Measurements from ENCODE around the gene CDCP2.
"Not testable (repeated sequence)": the region's sequence is repeated elsewhere in the genome, so short reads cannot be mapped to it uniquely, and the experiment has no call there.

CDCP2 gene

GRCh38 chr1:54105736-54106269, 47.0 kb downstream of the CDCP2 start:
- Histone ChIP-seq H3K4me1 (ENCODE audit: control insufficient read depth, insufficient read depth, low read length) (peaks cover 12% of the 10 kb centered on the region), H3K4me3 (ENCODE audit: low read length) (no peak overlapping the region), H3K36me3 (ENCODE audit: control insufficient read depth, insufficient read depth, low read length) (no peaks in the 10 kb centered on the region), H3K9me3 (ENCODE audit: control insufficient read depth, low read length) (no peaks in the 10 kb centered on the region), H3K27me3 (ENCODE audit: control insufficient read depth, insufficient read depth, low read length) (no peaks in the 10 kb centered on the region), H3K9ac (ENCODE audit: low read length) (no peak overlapping the region)

GRCh38 chr1:54105080-54105479, 47.7 kb downstream of the CDCP2 start:
- Histone ChIP-seq H3K9me3 (ENCODE audit: control insufficient read depth, low read length) (no peaks in the 10 kb centered on the region), H3K9ac (ENCODE audit: low read length) (no peak overlapping the region), H3K36me3 (ENCODE audit: control insufficient read depth, insufficient read depth, low read length) (no peaks in the 10 kb centered on the region), H3K4me1 (ENCODE audit: control insufficient read depth, insufficient read depth, low read length) (peaks cover 18% of the 10 kb centered on the region), H3K27me3 (ENCODE audit: control insufficient read depth, insufficient read depth, low read length) (no peaks in the 10 kb centered on the region), H3K4me3 (ENCODE audit: low read length) (no peak overlapping the region)

GRCh38 chr1:54104613-54105012, 48.2 kb downstream of the CDCP2 start:
- peaks cover 16% of the 10 kb centered on the region for H3K4me1 ChIP-seq (ENCODE audit: control insufficient read depth, insufficient read depth, low read length)
- H3K9ac ChIP-seq (ENCODE audit: low read length); H3K27me3 ChIP-seq (ENCODE audit: control insufficient read depth, insufficient read depth, low read length); H3K36me3 ChIP-seq (ENCODE audit: control insufficient read depth, insufficient read depth, low read length); H3K9me3 ChIP-seq (ENCODE audit: control insufficient read depth, low read length); H3K4me3 ChIP-seq (ENCODE audit: low read length): not testable (repeated sequence)

- no peaks in the 10 kb centered on the region for H3K27me3 ChIP-seq (ENCODE audit: control insufficient read depth, insufficient read depth, low read length)
- no peaks in the 10 kb centered on the region for H3K36me3 ChIP-seq (ENCODE audit: control insufficient read depth, insufficient read depth, low read length)
- H3K9ac ChIP-seq (ENCODE audit: low read length), result no peak overlapping the region
- no peaks in the 10 kb centered on the region for H3K9me3 ChIP-seq (ENCODE audit: control insufficient read depth, low read length)
- no peak overlapping the region for H3K4me3 ChIP-seq (ENCODE audit: low read length)
- H3K4me1 ChIP-seq (ENCODE audit: control insufficient read depth, insufficient read depth, low read length), result peaks cover 9% of the 10 kb centered on the region
These were observed 49.4 kb downstream of the CDCP2 start for GRCh38 chr1:54103414-54103813.

- H3K36me3 ChIP-seq (ENCODE audit: control insufficient read depth, insufficient read depth, low read length), result no peaks in the 10 kb centered on the region
- no peak overlapping the region for H3K4me3 ChIP-seq (ENCODE audit: low read length)
- no peaks in the 10 kb centered on the region for H3K9me3 ChIP-seq (ENCODE audit: control insufficient read depth, low read length)
- H3K4me1 ChIP-seq (ENCODE audit: control insufficient read depth, insufficient read depth, low read length), result peaks cover 19% of the 10 kb centered on the region
- no peaks in the 10 kb centered on the region for H3K27me3 ChIP-seq (ENCODE audit: control insufficient read depth, insufficient read depth, low read length)
- H3K9ac ChIP-seq (ENCODE audit: low read length), result no peak overlapping the region
These were observed 52.3 kb downstream of the CDCP2 start for GRCh38 chr1:54100500-54100899.

GRCh38 chr1:54099061-54099610, 53.7 kb downstream of the CDCP2 start:
- Histone ChIP-seq H3K4me3 (ENCODE audit: low read length) (no peak overlapping the region), H3K27me3 (ENCODE audit: control insufficient read depth, insufficient read depth, low read length) (no peaks in the 10 kb centered on the region), H3K4me1 (ENCODE audit: control insufficient read depth, insufficient read depth, low read length) (peaks cover 30% of the 10 kb centered on the region), H3K9ac (ENCODE audit: low read length) (no peak overlapping the region), H3K36me3 (ENCODE audit: control insufficient read depth, insufficient read depth, low read length) (no peaks in the 10 kb centered on the region), H3K9me3 (ENCODE audit: control insufficient read depth, low read length) (no peaks in the 10 kb centered on the region)

- H3K4me1 ChIP-seq (ENCODE audit: control insufficient read depth, insufficient read depth, low read length), result peaks cover 51% of the 10 kb centered on the region
- H3K36me3 ChIP-seq (ENCODE audit: control insufficient read depth, insufficient read depth, low read length), result no peaks in the 10 kb centered on the region
- no peak overlapping the region for H3K9ac ChIP-seq (ENCODE audit: low read length)
- no peak overlapping the region for H3K4me3 ChIP-seq (ENCODE audit: low read length)
- H3K9me3 ChIP-seq (ENCODE audit: control insufficient read depth, low read length), result no peaks in the 10 kb centered on the region
- H3K27me3 ChIP-seq (ENCODE audit: control insufficient read depth, insufficient read depth, low read length), result no peaks in the 10 kb centered on the region
These were observed 55.9 kb downstream of the CDCP2 start for GRCh38 chr1:54096877-54097240.

- Histone ChIP-seq H3K9ac (ENCODE audit: low read length) (no peak overlapping the region), H3K27me3 (ENCODE audit: control insufficient read depth, insufficient read depth, low read length) (no peaks in the 10 kb centered on the region), H3K4me1 (ENCODE audit: control insufficient read depth, insufficient read depth, low read length) (peaks cover 55% of the 10 kb centered on the region), H3K36me3 (ENCODE audit: control insufficient read depth, insufficient read depth, low read length) (no peaks in the 10 kb centered on the region), H3K4me3 (ENCODE audit: low read length) (no peak overlapping the region), H3K9me3 (ENCODE audit: control insufficient read depth, low read length) (no peaks in the 10 kb centered on the region)
These were observed 56.4 kb downstream of the CDCP2 start for GRCh38 chr1:54096227-54096876.

GRCh38 chr1:54095546-54096226, 57.1 kb downstream of the CDCP2 start:
- H3K9ac ChIP-seq (ENCODE audit: low read length), result no peak overlapping the region

GRCh38 chr1:54094730-54095105, 58.1 kb downstream of the CDCP2 start:
- H3K4me3 ChIP-seq (ENCODE audit: low read length); H3K9me3 ChIP-seq (ENCODE audit: control insufficient read depth, low read length); H3K9ac ChIP-seq (ENCODE audit: low read length); H3K27me3 ChIP-seq (ENCODE audit: control insufficient read depth, insufficient read depth, low read length); H3K36me3 ChIP-seq (ENCODE audit: control insufficient read depth, insufficient read depth, low read length): not testable (repeated sequence)
- peaks cover 45% of the 10 kb centered on the region for H3K4me1 ChIP-seq (ENCODE audit: control insufficient read depth, insufficient read depth, low read length)

More at GRCh38 chr1:54095546-54096226, 57.1 kb downstream of the CDCP2 start:
- H3K4me3 ChIP-seq (ENCODE audit: low read length), result no peak overlapping the region
- no peaks in the 10 kb centered on the region for H3K36me3 ChIP-seq (ENCODE audit: control insufficient read depth, insufficient read depth, low read length)
- H3K9me3 ChIP-seq (ENCODE audit: control insufficient read depth, low read length), result no peaks in the 10 kb centered on the region
- H3K27me3 ChIP-seq (ENCODE audit: control insufficient read depth, insufficient read depth, low read length), result no peaks in the 10 kb centered on the region
- peaks cover 51% of the 10 kb centered on the region for H3K4me1 ChIP-seq (ENCODE audit: control insufficient read depth, insufficient read depth, low read length)

GRCh38 chr1:54094001-54094729, 58.6 kb downstream of the CDCP2 start:
- H3K9ac ChIP-seq (ENCODE audit: low read length), result peak overlapping the region; percentile 7
- peaks cover 45% of the 10 kb centered on the region for H3K4me1 ChIP-seq (ENCODE audit: control insufficient read depth, insufficient read depth, low read length)
- H3K9me3 ChIP-seq (ENCODE audit: control insufficient read depth, low read length), result no peaks in the 10 kb centered on the region
- no peaks in the 10 kb centered on the region for H3K27me3 ChIP-seq (ENCODE audit: control insufficient read depth, insufficient read depth, low read length)
- no peak overlapping the region for H3K4me3 ChIP-seq (ENCODE audit: low read length)
- no peaks in the 10 kb centered on the region for H3K36me3 ChIP-seq (ENCODE audit: control insufficient read depth, insufficient read depth, low read length)

GRCh38 chr1:54091666-54092065, 61.1 kb downstream of the CDCP2 start:
- Histone ChIP-seq H3K9ac (ENCODE audit: low read length) (no peak overlapping the region), H3K9me3 (ENCODE audit: control insufficient read depth, low read length) (no peaks in the 10 kb centered on the region), H3K4me1 (ENCODE audit: control insufficient read depth, insufficient read depth, low read length) (peaks cover 45% of the 10 kb centered on the region), H3K36me3 (ENCODE audit: control insufficient read depth, insufficient read depth, low read length) (no peaks in the 10 kb centered on the region), H3K4me3 (ENCODE audit: low read length) (no peak overlapping the region), H3K27me3 (ENCODE audit: control insufficient read depth, insufficient read depth, low read length) (no peaks in the 10 kb centered on the region)
